ENCODE measurements around the gene ZNRF1. TPM values are rescaled to one million over a fixed set of nuclear protein-coding genes. Genes with fewer than 3 reads are reported as not detected.

Gene ZNRF1
- total RNA-seq, 1 experiment from 2014 or later, result 55.1 TPM

GRCh38 chr16:75118943-75119539 is 120.2 kb downstream of the ZNRF1 start:
- no peak for DNase-seq (ENCODE audit: low spot score)
- no TSS peak for BruUV-seq (replicated peaks)
- H3K4me3 ChIP-seq (ENCODE audit: low read depth, low read length, poor library complexity, severe bottlenecking), result no peak overlapping the region
- H3K36me3 ChIP-seq (ENCODE audit: insufficient read depth, low read length, poor library complexity, severe bottlenecking), result no peaks in the 10 kb centered on the region
- CTCF ChIA-PET, result no interaction called here
- H3K4me1 ChIP-seq (ENCODE audit: insufficient read depth, low read length, poor library complexity, severe bottlenecking), result peaks cover 5% of the 10 kb centered on the region
- POLR2A ChIA-PET (ENCODE audit: low non-redundant PET), result interaction anchor here (0.7 kb wide), 2 partner anchors 10 to 29 kb away, joined by 3 read pairs; partner anchors contain the start of gene ZFP1
- TF ChIP-seq, protein P1, sequence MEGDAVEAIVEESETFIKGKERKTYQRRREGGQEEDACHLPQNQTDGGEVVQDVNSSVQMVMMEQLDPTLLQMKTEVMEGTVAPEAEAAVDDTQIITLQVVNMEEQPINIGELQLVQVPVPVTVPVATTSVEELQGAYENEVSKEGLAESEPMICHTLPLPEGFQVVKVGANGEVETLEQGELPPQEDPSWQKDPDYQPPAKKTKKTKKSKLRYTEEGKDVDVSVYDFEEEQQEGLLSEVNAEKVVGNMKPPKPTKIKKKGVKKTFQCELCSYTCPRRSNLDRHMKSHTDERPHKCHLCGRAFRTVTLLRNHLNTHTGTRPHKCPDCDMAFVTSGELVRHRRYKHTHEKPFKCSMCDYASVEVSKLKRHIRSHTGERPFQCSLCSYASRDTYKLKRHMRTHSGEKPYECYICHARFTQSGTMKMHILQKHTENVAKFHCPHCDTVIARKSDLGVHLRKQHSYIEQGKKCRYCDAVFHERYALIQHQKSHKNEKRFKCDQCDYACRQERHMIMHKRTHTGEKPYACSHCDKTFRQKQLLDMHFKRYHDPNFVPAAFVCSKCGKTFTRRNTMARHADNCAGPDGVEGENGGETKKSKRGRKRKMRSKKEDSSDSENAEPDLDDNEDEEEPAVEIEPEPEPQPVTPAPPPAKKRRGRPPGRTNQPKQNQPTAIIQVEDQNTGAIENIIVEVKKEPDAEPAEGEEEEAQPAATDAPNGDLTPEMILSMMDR (conservative IDR thresholded peaks at IDR 0.05; ENCODE audit: low read depth, low read length), result no peak
- no peak for TF ChIP-seq EZH2 (IDR thresholded peaks at IDR 0.05; ENCODE audit: borderline replicate concordance, low read depth, low read length, poor library complexity, severe bottlenecking)
- no peaks in the 10 kb centered on the region for H3K27me3 ChIP-seq (replicated peaks; ENCODE audit: insufficient read depth, low read depth, low read length, poor library complexity)
- H3K27ac ChIP-seq (ENCODE audit: low read depth, low read length, poor library complexity, severe bottlenecking), result no peak overlapping the region
- intact Hi-C loops (cut with micrococcal nuclease; ENCODE audit: unreplicated experiment), result loop anchor here (10.0 kb wide), 1 partner anchor 254 kb away; no protein-coding TSS in a partner anchor
- peaks cover 10% of the 10 kb centered on the region for H3K9me3 ChIP-seq (ENCODE audit: low read depth, low read length, poor library complexity, severe bottlenecking)

GRCh38 chr16:75120253-75120652 is 121.4 kb downstream of the ZNRF1 start:
- no peaks in the 10 kb centered on the region for H3K27me3 ChIP-seq (replicated peaks; ENCODE audit: insufficient read depth, low read depth, low read length, poor library complexity)
- BruUV-seq (replicated peaks), result no TSS peak
- ChIA-PET CTCF (no interaction called here), POLR2A (ENCODE audit: low non-redundant PET) (no interaction called here)
- TF ChIP-seq, protein P1 (conservative IDR thresholded peaks at IDR 0.05; ENCODE audit: low read depth, low read length), result no peak
- TF ChIP-seq EZH2 (IDR thresholded peaks at IDR 0.05; ENCODE audit: borderline replicate concordance, low read depth, low read length, poor library complexity, severe bottlenecking), result no peak
- H3K4me3 ChIP-seq (ENCODE audit: low read depth, low read length, poor library complexity, severe bottlenecking), result no peak overlapping the region
- H3K4me1 ChIP-seq (ENCODE audit: insufficient read depth, low read length, poor library complexity, severe bottlenecking), result peaks cover 5% of the 10 kb centered on the region
- H3K9me3 ChIP-seq (ENCODE audit: low read depth, low read length, poor library complexity, severe bottlenecking), result peaks cover 10% of the 10 kb centered on the region
- H3K27ac ChIP-seq (ENCODE audit: low read depth, low read length, poor library complexity, severe bottlenecking), result no peak overlapping the region
- H3K36me3 ChIP-seq (ENCODE audit: insufficient read depth, low read length, poor library complexity, severe bottlenecking), result no peaks in the 10 kb centered on the region
- intact Hi-C loops (cut with micrococcal nuclease; ENCODE audit: unreplicated experiment), result no loop called here
- no peak for DNase-seq (ENCODE audit: low spot score)

DNA sequence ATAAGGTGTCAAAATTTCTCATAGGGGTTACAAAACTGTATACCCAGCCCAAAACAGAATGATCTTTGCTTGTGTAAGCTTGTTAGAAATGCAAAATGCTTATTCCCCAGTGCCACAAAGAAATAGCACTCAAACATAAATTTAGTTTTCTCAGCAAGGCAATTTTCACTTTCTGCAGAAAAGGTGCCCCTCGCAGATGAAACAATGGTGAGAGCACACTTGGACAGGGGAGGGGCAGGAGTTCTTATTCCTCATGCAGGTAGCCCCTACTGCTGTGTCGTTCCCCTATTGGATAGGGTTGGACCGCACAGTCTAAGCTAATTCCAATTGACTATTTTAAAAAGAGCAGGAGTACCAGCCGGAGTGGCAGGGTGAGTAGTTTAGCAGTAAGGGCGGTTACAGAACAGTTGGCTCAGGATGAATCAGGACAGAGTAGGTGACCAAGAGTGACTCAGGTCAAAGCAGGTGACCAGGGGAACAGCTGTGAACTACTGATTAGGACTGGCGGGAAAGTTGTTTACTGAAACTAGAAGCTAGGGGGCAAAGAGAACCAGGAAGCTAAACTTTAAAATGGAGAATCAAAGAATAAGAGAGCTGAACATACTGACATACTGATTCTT is 123.2 kb downstream of the ZNRF1 start:
- CTCF ChIA-PET, result no interaction called here
- BruUV-seq (replicated peaks), result no TSS peak
- POLR2A ChIA-PET (ENCODE audit: low non-redundant PET), result no interaction called here
- intact Hi-C loops (cut with micrococcal nuclease; ENCODE audit: unreplicated experiment), result no loop called here
- Histone ChIP-seq H3K27ac (ENCODE audit: low read depth, low read length, poor library complexity, severe bottlenecking) (no peak overlapping the region), H3K27me3 (replicated peaks; ENCODE audit: insufficient read depth, low read depth, low read length, poor library complexity) (no peaks in the 10 kb centered on the region), H3K4me3 (ENCODE audit: low read depth, low read length, poor library complexity, severe bottlenecking) (no peak overlapping the region), H3K4me1 (ENCODE audit: insufficient read depth, low read length, poor library complexity, severe bottlenecking) (no peaks in the 10 kb centered on the region), H3K36me3 (ENCODE audit: insufficient read depth, low read length, poor library complexity, severe bottlenecking) (no peaks in the 10 kb centered on the region), H3K9me3 (ENCODE audit: low read depth, low read length, poor library complexity, severe bottlenecking) (peaks cover 10% of the 10 kb centered on the region)
- DNase-seq (ENCODE audit: low spot score), result no peak
- TF ChIP-seq, protein P1 (conservative IDR thresholded peaks at IDR 0.05; ENCODE audit: low read depth, low read length), result no peak
- no peak for TF ChIP-seq EZH2 (IDR thresholded peaks at IDR 0.05; ENCODE audit: borderline replicate concordance, low read depth, low read length, poor library complexity, severe bottlenecking)
